OCI-LY3 (cell line): ENCODE measurements around the gene EYS.

Experiments used
- H2AFZ ChIP-seq: fragments of 200-600, 300-600 bp; shearing (Covaris generic); 2 replicates; pipeline ENCODE4 v1.6.0; 2014; ENCODE audit warnings: antibody characterized with exemption, low read depth, low read length
- H3K27ac ChIP-seq: fragments of 200-600, 300-600 bp; sonication (generic); 2 replicates; pipeline ENCODE4 v1.5.1; 2014; ENCODE audit warnings: mild to moderate bottlenecking, low read length, moderate library complexity, mixed read lengths
- H3K27me3 ChIP-seq: fragments of 200-600, 300-600 bp; sonication (generic); 2 replicates; pipeline ENCODE4 v1.6.1; 2014; ENCODE audit warnings: low read depth, low read length, mixed read lengths
- H3K36me3 ChIP-seq: fragments of 200-600, 300-600 bp; sonication (generic); replicated peaks from 2 replicates; pipeline ENCODE3; 2014; ENCODE audit warnings: low read depth, low read length, mixed read lengths
- H3K4me1 ChIP-seq: fragments of 300-600, 200-600 bp; sonication (generic); 2 replicates; pipeline ENCODE4 v1.6.1; 2014; ENCODE audit warnings: low read length, mixed read lengths
- H3K4me2 ChIP-seq: fragments of 200-600, 300-600 bp; sonication (generic); 2 replicates; pipeline ENCODE4 v1.6.1; 2014; ENCODE audit warnings: low read length, mixed read lengths
- H3K4me3 ChIP-seq: fragments of 300-600, 200-600 bp; sonication (generic); 2 replicates; pipeline ENCODE4 v1.5.1; 2014; ENCODE audit warnings: antibody characterized with exemption, mild to moderate bottlenecking, low read length, moderate library complexity
- H3K79me2 ChIP-seq: fragments of 300-600, 200-600 bp; shearing (Covaris generic); 2 replicates; pipeline ENCODE4 v1.6.1; 2014; ENCODE audit warnings: mild to moderate bottlenecking, low read length, mixed read lengths
- H3K9ac ChIP-seq: fragments of 300-600, 200-600 bp; shearing (Covaris generic); 2 replicates; pipeline ENCODE4 v1.6.0; 2014; ENCODE audit warnings: mild to moderate bottlenecking, low read length, moderate library complexity
- H3K9me3 ChIP-seq: fragments of 200-600, 300-600 bp; shearing (Covaris generic); 2 replicates; pipeline ENCODE4 v1.6.1; 2014; ENCODE audit warnings: low read length, mixed read lengths; ENCODE audit not compliant: insufficient read depth
- H4K20me1 ChIP-seq: fragments of 200-600, 300-600 bp; sonication (generic); 2 replicates; pipeline ENCODE4 v1.6.1; 2016; ENCODE audit warnings: low read length, mixed read lengths; ENCODE audit not compliant: insufficient read depth
- EZH2phosphoT487 ChIP-seq: fragments of 200-600 bp; shearing (Covaris generic); IDR thresholded peaks from 2 replicates; pipeline ENCODE4 v1.6.1; 2018; ENCODE audit warnings: antibody characterized with exemption, mixed run types, low read depth
- TF ChIP-seq, protein P1 (sequence below): fragments of 200-600, 300-600 bp; sonication (generic); IDR thresholded peaks from 2 replicates; pipeline ENCODE4 v1.5.1; 2014; ENCODE audit warnings: antibody characterized with exemption, low read length, low read depth

Gene EYS

DNA sequence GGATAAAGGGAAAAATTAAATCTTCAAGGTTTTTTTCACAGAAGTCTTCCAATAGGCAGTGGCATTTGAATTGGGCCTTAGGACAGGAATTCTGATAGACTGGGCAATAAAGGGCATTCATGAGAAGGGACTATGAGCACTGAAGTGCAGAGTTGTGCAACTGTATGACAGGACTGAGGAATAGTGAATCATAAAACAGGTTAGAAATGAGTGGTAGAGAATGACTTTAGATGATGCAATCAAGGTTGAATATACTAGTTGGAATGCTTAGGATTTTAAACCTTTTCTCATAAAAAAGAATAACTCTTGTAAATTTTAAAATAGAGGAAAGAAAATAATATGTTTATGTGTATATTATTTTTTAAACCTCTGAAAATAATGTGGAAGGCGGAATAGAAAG lies 1126.7 kb downstream of the EYS start:
- no peaks in the 10 kb centered on the region for H3K27me3 ChIP-seq
- TF ChIP-seq, protein P1, sequence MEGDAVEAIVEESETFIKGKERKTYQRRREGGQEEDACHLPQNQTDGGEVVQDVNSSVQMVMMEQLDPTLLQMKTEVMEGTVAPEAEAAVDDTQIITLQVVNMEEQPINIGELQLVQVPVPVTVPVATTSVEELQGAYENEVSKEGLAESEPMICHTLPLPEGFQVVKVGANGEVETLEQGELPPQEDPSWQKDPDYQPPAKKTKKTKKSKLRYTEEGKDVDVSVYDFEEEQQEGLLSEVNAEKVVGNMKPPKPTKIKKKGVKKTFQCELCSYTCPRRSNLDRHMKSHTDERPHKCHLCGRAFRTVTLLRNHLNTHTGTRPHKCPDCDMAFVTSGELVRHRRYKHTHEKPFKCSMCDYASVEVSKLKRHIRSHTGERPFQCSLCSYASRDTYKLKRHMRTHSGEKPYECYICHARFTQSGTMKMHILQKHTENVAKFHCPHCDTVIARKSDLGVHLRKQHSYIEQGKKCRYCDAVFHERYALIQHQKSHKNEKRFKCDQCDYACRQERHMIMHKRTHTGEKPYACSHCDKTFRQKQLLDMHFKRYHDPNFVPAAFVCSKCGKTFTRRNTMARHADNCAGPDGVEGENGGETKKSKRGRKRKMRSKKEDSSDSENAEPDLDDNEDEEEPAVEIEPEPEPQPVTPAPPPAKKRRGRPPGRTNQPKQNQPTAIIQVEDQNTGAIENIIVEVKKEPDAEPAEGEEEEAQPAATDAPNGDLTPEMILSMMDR: no peak
- TF ChIP-seq EZH2phosphoT487: no peak
- no peaks in the 10 kb centered on the region for H3K79me2 ChIP-seq
- H3K4me1 ChIP-seq: peaks cover 28% of the 10 kb centered on the region
- no peaks in the 10 kb centered on the region for H4K20me1 ChIP-seq
- H3K4me2 ChIP-seq: peak overlapping the region; percentile 18
- no peaks in the 10 kb centered on the region for H3K9me3 ChIP-seq
- H3K36me3 ChIP-seq: peaks cover 3% of the 10 kb centered on the region
- H3K27ac ChIP-seq: no peak overlapping the region
- H3K9ac ChIP-seq: no peak overlapping the region
- no peak overlapping the region for H2AFZ ChIP-seq
- H3K4me3 ChIP-seq: no peak overlapping the region

DNA sequence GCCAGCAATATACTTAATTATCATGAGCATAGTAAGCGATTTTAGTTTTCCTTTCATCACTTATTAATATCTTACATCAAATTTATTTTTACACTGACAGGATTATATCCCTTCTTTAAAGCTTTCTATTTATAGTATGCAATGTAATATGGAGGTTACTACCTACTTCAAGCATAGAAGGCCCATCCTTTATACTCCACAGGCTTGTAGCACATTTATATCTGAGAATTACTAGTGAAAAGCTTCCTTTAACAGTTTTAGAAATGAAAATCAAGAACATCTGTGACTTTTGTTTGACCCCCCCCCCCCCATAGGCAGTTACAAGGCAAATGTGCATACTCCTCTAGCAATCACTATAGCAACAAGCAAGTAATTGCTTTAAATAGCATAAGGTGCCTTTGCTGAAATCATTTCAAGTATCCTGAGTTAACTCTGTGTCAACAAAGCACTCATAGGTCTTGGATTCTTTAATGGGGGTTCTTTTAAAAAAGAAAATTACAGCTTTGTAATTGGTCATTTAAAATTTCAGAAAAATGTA lies 1153.7 kb downstream of the EYS start:
- Histone ChIP-seq H3K4me2 (no peak overlapping the region), H3K79me2 (no peaks in the 10 kb centered on the region), H3K27me3 (no peaks in the 10 kb centered on the region), H2AFZ (no peak overlapping the region), H3K27ac (no peak overlapping the region), H3K36me3 (no peaks in the 10 kb centered on the region), H3K9ac (no peak overlapping the region), H3K4me1 (no peaks in the 10 kb centered on the region), H3K4me3 (no peak overlapping the region), H3K9me3 (no peaks in the 10 kb centered on the region), H4K20me1 (no peaks in the 10 kb centered on the region)
- no peak for TF ChIP-seq EZH2phosphoT487
- TF ChIP-seq, protein P1: no peak

DNA sequence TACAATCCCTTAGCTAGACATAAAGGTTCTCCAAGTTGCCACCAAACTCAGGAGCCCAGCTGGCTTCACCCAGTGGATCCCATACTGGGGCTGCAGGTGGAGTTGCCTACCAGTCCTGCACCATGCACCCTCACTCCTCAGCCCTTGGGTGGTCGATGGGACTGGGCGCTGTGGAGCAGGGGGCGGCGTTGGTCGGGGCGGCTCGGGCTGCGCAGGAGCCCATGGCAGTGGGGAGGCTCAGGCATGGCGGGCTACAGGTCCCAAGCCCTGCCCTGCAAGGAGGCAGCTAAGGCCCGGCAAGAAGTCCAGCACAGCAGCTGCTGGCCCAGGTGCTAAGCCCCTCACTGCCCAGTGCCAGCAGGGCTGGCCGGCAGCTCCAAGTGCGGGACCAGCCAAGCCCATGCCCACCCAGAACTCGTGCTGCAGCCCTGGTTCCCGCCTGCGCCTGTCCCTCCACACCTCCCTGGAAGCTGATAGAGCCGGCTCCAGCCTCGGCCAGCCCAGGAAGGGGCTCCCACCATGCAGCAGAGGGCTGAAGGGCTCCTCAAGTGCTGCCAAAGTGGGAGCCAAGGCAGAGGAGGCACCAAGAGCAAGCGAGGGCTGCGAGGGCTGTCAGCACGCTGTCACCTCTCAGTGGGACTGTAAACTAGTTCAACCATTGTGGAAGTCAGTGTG lies 1159.3 kb downstream of the EYS start:
- no peaks in the 10 kb centered on the region for H3K27me3 ChIP-seq
- H3K9ac ChIP-seq: no peak overlapping the region
- H3K4me2 ChIP-seq: no peak overlapping the region
- TF ChIP-seq EZH2phosphoT487: no peak
- TF ChIP-seq, protein P1: no peak
- H3K79me2 ChIP-seq: no peaks in the 10 kb centered on the region
- no peak overlapping the region for H3K27ac ChIP-seq
- no peak overlapping the region for H3K4me3 ChIP-seq
- H3K4me1 ChIP-seq: no peaks in the 10 kb centered on the region
- no peaks in the 10 kb centered on the region for H4K20me1 ChIP-seq
- 0 out of 2 replicates have a peak, but pooled peaks cover 2% of the 10 kb centered on the region for H3K9me3 ChIP-seq
- H3K36me3 ChIP-seq: no peaks in the 10 kb centered on the region
- H2AFZ ChIP-seq: no peak overlapping the region

DNA sequence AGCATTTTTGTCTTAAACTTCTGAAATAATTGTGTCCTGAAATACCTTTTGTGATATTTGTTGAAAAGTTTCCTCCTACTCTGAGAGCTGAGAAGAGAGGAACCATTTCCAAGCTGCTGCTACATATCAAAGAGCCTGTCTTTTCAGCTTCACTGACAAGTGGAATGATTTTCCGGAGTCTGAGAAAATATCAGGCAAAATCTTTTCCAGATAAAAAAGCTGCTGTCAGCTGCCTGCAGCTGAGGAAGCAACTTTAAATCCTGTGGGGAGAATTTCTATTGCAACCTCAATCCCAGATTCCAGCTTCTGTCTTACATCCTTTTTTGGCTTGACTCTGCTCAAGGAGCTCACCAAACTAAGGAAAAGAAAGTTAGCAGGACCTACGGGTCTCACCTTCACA lies 1167.1 kb downstream of the EYS start:
- Histone ChIP-seq H3K27me3 (no peaks in the 10 kb centered on the region), H3K79me2 (no peaks in the 10 kb centered on the region), H3K4me1 (no peaks in the 10 kb centered on the region), H2AFZ (no peak overlapping the region), H3K27ac (no peak overlapping the region), H4K20me1 (no peaks in the 10 kb centered on the region), H3K36me3 (no peaks in the 10 kb centered on the region), H3K4me3 (no peak overlapping the region), H3K4me2 (no peak overlapping the region), H3K9ac (no peak overlapping the region), H3K9me3 (0 out of 2 replicates have a peak, but pooled peaks cover 2% of the 10 kb centered on the region)
- no peak for TF ChIP-seq EZH2phosphoT487
- TF ChIP-seq, protein P1: no peak
